ENCODE measurements around the gene NBAS.

GRCh38 chr2:15532996-15533395 lies 28.1 kb downstream of the NBAS start:
- TF ChIP-seq CTCF (IDR thresholded peaks at IDR 0.05) = no peak
- TF ChIP-seq POLR2A (IDR thresholded peaks at IDR 0.05) = no peak

All from esophagus squamous epithelium (tissue), 4 donors.